ENCODE results near the gene POU2F1. TPM values are rescaled to one million over a fixed set of nuclear protein-coding genes. Genes with fewer than 3 reads are reported as not detected.

The POU2F1 gene
- total RNA-seq, 4 donors from 2014 or later, result 8.4 to 32.1 (median 17.5) TPM

GRCh38 chr1:167441222-167441621 lies 220.5 kb downstream of the POU2F1 start:
- WGBS, result 90% methylated on average over 3 of the region's 3 CpGs
- TF ChIP-seq EP300 (IDR thresholded peaks at IDR 0.05), result no peak
- TF ChIP-seq POLR2AphosphoS5 (IDR thresholded peaks at IDR 0.05), result no peak
- Histone ChIP-seq H3K36me3 (no peaks in the 10 kb centered on the region), H3K27me3 (peaks cover 15% of the 10 kb centered on the region), H3K9me3 (no peaks in the 10 kb centered on the region), H3K4me3 (no peak overlapping the region), H3K27ac (no peak overlapping the region), H3K4me1 (peaks cover 17% of the 10 kb centered on the region)
- DNase-seq (ENCODE audit: low spot score in 2 of 2), result peak in 1 of 2 donors; percentile 34

- Histone ChIP-seq H3K9me3 (no peaks in the 10 kb centered on the region), H3K36me3 (no peaks in the 10 kb centered on the region), H3K27ac (no peak overlapping the region), H3K4me3 (no peak overlapping the region), H3K27me3 (peaks cover 15% of the 10 kb centered on the region), H3K4me1 (peaks cover 20% of the 10 kb centered on the region)
- DNase-seq (ENCODE audit: low spot score in 2 of 2), result peak; percentile 87 to 89
- 54% methylated on average over 12 of the region's 12 CpGs for WGBS
- TF ChIP-seq EP300 (IDR thresholded peaks at IDR 0.05), result no peak
- TF ChIP-seq POLR2AphosphoS5 (IDR thresholded peaks at IDR 0.05), result peak in 1 of 3 donors; percentile 19
- no peak for TF ChIP-seq POLR2A (IDR thresholded peaks at IDR 0.05)
- TF ChIP-seq CTCF (IDR thresholded peaks at IDR 0.05), result peak; percentile 53 to 78
Observed at GRCh38 chr1:167442142-167442848, 221.6 kb downstream of the POU2F1 start.

GRCh38 chr1:167442854-167443565 lies 222.3 kb downstream of the POU2F1 start:
- peak in 1 of 2 donors; percentile 34 for DNase-seq (ENCODE audit: low spot score in 2 of 2)
- 86% methylated on average over 9 of the region's 9 CpGs for WGBS

GRCh38 chr1:167443757-167444156 lies 223.1 kb downstream of the POU2F1 start:
- no peaks in the 10 kb centered on the region for H3K36me3 ChIP-seq
- TF ChIP-seq EP300 (IDR thresholded peaks at IDR 0.05) (no peak), POLR2A (IDR thresholded peaks at IDR 0.05) (no peak), POLR2AphosphoS5 (IDR thresholded peaks at IDR 0.05) (no peak), CTCF (IDR thresholded peaks at IDR 0.05) (no peak)
- no peak overlapping the region for H3K4me3 ChIP-seq
- peaks cover 9% of the 10 kb centered on the region for H3K27me3 ChIP-seq
- DNase-seq (ENCODE audit: low spot score in 2 of 2), result peak in 1 of 2 donors; percentile 13
- WGBS, result 81% methylated on average over 5 of the region's 5 CpGs
- H3K4me1 ChIP-seq, result peaks cover 27% of the 10 kb centered on the region
- H3K27ac ChIP-seq, result no peak overlapping the region
- H3K9me3 ChIP-seq, result no peaks in the 10 kb centered on the region

More at GRCh38 chr1:167442854-167443565, 222.3 kb downstream of the POU2F1 start:
- H3K4me1 ChIP-seq, result peaks cover 27% of the 10 kb centered on the region
- peaks cover 15% of the 10 kb centered on the region for H3K27me3 ChIP-seq
- no peak overlapping the region for H3K27ac ChIP-seq
- H3K9me3 ChIP-seq, result no peaks in the 10 kb centered on the region
- no peak overlapping the region for H3K4me3 ChIP-seq
- TF ChIP-seq CTCF (IDR thresholded peaks at IDR 0.05) (no peak), POLR2A (IDR thresholded peaks at IDR 0.05) (no peak), EP300 (IDR thresholded peaks at IDR 0.05) (no peak), POLR2AphosphoS5 (IDR thresholded peaks at IDR 0.05) (no peak)
- no peaks in the 10 kb centered on the region for H3K36me3 ChIP-seq

- Histone ChIP-seq H3K4me1 (peaks cover 15% of the 10 kb centered on the region), H3K27me3 (no peaks in the 10 kb centered on the region), H3K27ac (no peak overlapping the region), H3K36me3 (no peaks in the 10 kb centered on the region), H3K4me3 (no peak overlapping the region), H3K9me3 (no peaks in the 10 kb centered on the region)
- TF ChIP-seq POLR2A (IDR thresholded peaks at IDR 0.05) (no peak), CTCF (IDR thresholded peaks at IDR 0.05) (no peak), POLR2AphosphoS5 (IDR thresholded peaks at IDR 0.05) (no peak), EP300 (IDR thresholded peaks at IDR 0.05) (no peak)
- DNase-seq (ENCODE audit: low spot score in 2 of 2), result peak in 1 of 2 donors; percentile 3
- WGBS, result 74% methylated on average over 3 of the region's 3 CpGs
Observed at GRCh38 chr1:167446966-167447365, 226.3 kb downstream of the POU2F1 start.

Measured in suprapubic skin (tissue), 4 donors.